GM19328 (cell line): ENCODE results near the gene MMAB.
"Not testable (repeated sequence)": the region's sequence is repeated elsewhere in the genome, so short reads cannot be mapped to it uniquely, and the experiment has no call there.

Experiments
- ATAC-seq: cut with Tn5 transposase; IDR thresholded peaks from one replicate; pipeline ENCODE4 v1.9.1; 2021; ENCODE audit warnings: mild to moderate bottlenecking, moderate library complexity; ENCODE audit not compliant: unreplicated experiment

The MMAB gene

DNA sequence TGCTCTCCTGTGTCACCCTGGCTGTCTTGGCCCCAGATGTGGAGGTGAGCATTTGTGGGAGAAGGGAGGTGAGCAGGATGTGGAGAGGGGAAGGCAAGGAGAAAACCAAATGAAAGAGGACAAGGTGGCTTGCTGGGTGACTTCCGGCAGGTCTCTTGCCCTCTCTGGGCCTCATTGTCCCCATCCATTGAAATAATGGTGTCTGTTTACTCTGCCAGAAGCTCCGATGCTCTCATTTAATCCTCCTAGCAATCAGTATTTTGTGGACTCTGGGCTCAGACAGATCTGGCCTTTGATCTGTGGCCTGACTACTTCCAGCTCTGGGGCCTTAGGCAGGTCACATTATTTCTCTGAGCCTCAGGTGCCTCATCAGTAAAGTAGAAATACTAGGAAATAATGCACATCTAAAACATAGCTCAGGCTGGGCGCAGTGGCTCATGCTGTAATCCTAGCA lies 30.9 kb upstream of the MMAB start:
- no peak for ATAC-seq

DNA sequence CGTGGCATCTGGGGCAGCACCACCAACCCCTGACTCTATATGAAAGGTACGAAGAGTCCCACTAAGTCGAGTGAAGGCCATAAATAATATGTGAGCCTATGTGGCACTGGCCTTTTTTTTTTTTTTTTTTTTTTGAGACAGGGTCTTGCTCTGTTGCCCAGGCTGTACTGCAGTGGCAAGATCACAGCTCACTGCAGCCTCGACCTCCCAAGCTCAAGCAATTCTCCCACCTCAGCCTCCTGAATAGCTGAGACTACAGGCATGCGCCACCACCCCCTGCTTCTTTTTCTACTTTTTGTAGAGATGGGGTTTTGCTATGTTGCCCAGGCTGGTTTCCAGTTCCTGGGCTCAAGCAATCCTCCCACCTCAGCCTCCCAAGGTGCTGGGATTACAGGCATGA lies 28.8 kb upstream of the MMAB start:
- not testable (repeated sequence) for ATAC-seq

DNA sequence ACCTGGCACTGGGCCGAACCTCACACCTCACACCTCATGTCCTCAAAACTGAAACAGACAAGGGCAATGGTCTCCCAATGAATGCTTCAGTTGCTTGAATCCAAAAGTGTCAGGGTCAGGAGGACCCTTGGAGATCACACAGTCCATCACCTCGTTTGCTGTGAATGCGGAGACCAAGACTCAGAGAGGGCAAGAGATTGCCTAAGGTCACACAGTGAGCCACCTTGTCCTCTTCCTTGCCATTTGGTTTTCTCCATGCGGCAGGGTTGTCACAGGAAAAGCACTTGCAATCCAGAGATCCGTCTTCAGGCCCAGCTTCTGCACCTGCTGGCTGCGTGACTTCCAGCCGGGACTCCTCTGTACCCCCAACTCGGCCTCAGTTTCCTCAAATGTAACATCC lies 28.3 kb upstream of the MMAB start:
- no peak for ATAC-seq

DNA sequence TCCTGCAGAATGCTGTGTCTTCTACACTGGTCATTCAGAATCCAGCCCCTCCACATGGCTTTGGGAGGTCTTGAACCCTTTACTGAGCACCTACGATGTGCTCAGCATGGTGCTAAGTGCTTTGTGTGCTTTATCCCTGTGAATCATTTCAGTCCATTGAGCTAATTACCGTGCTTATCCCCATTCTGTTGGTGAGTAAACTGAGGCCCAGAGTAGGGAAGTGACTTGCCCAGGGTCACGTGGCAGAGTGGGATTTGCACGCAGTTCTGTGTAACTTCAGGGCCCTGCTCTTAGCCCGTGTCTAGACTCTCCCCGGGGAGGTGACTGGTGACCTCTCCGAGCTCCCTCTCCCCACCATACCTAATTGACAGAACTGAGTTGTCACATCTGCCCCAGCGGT lies 27.7 kb upstream of the MMAB start:
- no peak for ATAC-seq

DNA sequence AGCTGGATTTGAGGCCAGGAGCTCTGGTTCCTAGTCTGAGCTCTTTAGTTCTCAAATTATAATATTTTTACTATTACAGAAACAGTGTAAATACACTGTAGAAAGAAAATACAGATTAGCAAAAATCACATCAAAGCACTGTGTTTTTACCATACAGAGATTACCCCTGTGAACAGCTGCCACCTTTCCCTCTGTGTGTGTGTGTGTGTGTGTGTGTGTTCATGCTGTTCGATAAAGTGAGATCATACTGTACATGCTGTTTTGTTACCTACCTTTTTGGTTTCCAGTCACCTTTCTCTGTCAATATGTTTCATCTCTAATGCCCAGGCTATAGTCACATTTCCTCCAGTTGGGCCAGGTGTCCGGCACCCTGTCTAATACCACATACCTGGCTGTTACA lies 27.2 kb upstream of the MMAB start:
- ATAC-seq, result no peak

DNA sequence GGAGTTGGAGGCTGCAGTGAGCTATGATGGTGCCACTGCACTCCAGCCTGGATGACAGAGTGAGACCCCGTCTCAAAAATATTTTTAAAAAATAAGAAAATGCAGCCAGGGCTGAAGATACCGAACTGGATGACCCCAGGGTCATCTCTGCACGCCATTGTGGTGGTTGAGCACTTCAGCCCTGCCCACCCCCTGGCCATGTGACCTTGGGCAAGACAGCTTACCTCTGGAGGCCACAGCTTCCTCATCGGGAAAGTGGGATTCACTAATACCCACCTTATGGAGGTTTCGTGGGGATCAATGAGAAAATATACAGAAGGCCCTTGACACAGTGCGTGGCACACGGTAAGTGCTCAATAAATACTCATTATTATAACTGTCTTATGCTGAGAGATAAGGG lies 25.8 kb upstream of the MMAB start:
- no peak for ATAC-seq

DNA sequence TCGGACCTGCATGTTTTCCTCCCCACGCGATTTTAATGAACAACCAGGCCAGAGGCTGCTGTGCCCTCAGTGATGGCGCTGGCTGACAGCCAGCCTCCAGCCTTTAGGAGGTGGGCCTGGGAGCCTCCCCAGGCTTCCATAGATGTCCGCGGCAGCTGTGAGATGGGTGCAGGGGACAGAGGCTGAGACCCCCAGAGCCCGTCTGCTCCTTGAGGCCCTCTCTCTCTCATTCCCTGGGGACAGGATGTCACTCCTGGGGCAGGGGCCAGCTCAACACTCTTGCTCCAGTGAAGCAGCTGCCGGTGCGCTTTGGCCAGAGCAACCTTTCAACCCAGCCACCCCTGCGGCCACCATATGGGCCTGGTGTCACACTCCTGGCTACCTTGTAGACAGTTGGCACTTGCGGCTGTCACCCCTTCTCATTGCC lies 25.1 kb upstream of the MMAB start:
- no peak for ATAC-seq

DNA sequence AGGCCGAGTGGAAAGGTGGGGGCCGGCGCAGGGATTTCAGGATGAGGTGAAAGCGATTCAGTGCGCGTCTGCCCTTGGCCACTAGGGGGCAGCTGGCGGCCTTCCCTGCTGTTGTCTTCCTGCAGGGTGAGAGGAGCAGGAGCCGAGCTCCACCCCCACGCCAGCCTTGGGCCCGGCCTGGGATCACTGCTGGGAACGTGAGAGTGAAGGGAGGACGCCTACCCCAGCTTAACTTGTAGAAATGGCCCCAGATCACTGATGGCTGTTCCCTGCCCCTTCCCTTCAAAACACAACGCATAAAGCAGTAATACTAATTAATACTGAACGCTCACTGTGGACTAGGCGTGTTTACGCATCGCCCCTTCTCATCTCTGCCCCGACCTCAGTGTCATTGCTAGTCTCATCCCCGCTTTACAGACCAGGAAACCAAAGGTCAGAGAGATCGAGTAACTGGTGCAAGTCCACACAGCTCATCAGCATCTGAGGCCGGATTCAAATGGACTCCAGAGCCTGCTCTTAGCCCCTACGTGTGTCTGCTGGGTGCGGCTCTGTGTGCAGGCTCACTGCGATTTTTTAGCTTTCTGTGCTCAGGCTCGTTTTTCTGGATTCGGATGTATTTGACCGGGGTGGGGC lies 24.6 kb upstream of the MMAB start:
- ATAC-seq, result no peak

DNA sequence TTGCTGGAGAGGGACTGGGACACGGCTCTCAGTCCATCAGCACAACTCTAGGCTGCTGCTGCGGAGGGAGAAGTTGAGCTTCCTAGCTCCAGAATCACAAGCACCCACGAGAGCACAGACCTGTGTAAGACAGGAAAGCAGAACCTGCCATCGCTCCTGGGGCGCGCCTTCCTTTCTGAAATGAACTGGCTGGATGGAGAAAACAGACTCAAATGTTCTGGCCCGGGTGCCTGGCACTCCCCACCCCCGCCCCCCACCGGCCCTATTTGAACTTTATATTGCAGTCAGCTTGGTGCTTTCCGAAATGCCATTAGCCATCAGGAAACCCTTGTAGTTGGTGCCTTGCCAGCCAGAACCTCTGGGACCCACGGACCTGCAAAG lies 24.1 kb upstream of the MMAB start:
- no peak for ATAC-seq

DNA sequence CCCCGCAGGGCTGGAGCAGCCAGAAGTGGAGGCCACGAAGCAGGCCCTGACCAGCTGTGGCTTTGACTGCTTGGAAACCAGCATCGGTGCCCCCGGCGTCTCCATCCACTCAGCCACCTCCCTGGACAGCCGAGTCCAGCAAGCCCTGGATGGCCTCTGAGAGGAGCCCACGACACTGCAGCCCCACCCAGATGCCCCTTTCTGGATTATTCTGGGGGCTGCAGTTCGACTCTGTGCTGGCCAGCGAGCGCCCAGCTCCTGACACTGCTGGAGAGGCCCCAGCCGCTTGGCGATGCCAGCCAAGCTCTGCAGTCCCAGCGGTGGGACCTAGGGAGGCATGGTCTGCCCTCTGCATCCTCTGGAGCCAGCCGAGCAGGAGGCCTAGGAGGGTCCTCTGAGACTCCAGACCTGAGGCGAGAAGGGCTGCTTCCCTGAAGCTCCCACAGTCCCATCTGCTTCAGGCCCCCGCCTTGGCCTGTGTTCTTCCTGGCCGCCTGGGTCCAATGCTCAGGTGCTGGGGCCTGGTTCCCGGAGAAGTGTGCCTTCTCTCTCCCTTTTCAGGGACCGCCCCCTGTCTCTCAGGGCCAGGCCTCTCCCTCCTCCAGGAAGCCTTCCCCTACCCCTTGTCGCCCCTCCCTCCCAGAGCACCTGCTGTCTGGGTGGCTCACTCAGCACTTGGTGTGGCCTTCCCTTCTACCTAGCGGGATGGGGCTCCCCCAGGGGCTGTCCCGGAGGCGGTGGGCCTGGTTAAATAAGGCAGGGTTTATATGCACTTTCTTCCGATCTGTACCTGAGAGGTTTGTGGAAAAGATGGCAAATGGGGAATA lies 23.3 kb upstream of the MMAB start:
- ATAC-seq, result no peak

DNA sequence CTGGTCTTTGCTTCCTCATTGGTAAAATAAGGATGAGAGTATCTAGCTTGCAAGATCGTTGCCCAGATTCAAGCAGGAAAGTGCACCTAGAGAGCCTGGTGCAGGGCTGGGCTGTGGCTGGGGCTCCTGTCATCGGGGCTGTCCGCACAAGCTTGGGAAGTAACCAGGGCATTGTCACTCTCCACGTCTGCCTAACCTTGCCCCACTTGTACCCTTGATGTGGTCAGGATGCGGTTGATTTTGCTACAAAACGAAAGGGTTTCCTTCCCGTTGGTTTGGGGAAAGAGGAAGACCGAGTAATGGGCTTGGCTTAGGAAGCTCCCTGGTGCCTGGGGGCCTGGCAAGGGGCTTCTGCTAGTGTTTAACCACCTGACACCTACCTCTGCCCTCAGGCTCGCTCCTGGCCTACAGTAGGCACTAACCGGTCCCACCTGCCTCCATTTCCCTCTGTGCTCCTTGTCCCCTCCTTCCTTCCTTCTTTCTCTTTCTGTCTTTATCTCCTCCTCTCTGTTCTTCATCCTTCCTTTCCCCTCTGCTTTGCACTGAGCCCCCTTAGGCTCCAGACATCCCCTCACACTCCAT lies 22.1 kb upstream of the MMAB start:
- ATAC-seq, result no peak

DNA sequence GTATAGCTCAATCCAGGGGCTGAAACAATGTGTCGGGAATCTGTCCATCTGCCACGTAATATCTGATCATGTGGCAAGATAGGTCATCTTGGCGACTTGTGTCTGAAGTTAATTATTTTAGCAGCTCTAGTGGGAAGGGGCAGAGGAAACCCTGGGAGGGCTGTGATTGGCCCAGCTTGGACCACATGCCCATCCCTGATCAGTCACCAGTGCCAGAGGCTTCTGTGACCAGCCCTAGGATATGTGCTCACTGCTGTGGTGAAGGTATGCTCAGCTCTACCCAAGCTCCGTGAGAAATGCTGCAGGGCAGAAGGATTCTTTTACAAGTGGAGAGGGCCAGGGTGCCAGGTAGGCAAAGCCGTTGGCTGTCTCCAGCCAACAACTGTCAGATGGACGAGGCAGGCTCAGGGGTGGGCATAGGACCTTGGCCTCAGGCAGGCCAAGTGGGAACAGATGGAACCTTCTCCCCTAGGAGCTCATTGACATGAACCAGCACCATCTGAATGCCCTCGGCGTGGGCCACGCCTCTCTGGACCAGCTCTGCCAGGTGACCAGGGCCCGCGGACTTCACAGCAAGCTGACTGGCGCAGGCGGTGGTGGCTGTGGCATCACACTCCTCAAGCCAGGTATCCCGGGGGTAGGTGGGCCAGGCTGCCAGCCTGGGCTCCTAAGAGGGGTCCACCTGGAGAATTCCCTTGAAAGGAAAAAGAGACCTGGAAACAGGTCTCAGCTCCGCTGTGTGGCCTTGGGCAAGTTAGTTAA lies 21.4 kb upstream of the MMAB start:
- ATAC-seq, result no peak

DNA sequence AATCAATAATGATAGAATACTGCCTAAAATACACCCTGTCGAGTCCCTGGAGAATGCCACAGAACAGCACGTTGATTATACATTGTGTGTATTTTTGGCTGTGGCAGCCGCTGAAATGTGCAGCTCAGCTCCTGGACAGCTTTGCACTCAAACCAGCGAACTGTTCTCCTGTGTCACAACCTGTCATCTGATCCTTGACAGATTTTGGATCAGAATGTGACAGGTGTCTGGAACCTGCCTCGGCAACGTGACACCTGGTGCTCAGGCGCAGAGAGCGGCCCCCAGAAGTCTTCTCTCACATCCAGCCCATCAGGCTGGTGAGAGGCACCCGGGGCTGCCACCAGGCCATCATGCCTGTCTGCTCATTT lies 19.6 kb upstream of the MMAB start:
- ATAC-seq, result no peak

DNA sequence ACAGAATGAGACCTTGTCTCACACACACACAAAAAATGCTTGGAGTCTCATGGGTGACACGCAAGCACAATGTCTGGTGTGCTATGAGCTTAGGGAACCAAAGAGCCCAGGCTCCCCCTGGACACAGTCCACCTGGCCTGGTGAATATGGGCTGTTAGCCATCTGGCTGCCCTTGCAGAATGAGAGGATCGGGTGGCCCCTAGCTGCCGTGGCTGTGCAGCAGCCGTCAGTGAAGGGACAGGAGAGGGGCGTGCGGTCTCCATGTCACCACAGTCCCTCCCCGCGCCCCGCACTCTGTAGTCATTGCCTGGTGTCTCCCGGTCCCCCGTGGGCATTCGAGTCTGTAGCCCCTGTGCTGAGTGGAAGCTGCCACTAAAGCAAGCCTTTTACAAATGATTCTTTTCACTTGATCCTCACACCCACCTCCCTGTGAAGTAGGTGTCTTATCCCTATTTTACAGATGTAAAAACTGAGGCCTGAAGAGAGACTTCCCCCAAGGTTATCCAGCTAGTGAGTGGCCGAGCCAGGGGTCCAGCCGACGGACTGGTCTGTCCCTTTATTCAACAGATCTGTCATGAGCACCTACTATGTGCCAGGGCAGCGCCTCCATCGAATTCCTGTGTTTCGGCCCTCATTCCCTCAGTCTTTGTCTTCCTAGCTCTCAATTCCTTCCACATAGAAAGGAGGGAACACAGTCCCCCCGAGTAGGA lies 19.0 kb upstream of the MMAB start:
- ATAC-seq, result no peak

DNA sequence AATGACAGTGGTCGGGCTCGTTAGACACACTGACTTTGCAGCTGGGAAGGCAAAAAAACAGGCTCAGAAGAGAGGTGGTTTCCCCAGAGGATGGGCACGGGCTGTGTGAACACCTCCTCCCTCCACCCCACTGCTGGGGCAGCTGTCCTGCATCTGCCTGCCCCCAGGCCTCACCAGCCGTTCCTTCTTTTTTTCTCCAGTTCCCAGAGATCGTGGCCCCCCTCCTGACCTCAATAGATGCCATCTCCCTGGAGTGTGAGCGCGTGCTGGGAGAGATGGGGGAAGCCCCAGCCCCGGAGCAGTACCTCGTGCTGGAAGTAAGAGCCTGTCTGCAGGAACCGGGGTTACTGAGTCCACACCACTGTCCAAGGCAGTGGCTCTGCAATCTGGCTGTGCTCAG lies 17.7 kb upstream of the MMAB start:
- no peak for ATAC-seq

DNA sequence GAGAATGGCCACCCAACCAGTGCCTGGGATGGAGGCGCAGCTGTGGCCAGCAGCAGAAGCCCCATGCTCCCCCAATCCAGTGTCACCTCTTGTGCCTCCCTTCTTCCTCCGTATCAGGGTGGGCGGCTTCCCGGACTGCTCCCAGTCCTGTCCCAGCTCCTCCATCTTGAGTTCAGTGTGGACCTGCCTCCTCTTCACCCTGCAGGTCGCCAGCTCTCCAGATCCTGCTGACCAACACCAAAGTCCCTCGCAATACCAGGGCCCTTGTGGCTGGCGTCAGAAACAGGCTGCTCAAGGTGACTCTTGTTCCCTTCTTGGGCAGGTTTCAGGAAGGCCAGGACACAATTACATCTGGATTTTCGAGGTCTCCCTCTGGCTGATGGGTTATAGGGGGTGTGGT lies 17.3 kb upstream of the MMAB start:
- no peak for ATAC-seq

DNA sequence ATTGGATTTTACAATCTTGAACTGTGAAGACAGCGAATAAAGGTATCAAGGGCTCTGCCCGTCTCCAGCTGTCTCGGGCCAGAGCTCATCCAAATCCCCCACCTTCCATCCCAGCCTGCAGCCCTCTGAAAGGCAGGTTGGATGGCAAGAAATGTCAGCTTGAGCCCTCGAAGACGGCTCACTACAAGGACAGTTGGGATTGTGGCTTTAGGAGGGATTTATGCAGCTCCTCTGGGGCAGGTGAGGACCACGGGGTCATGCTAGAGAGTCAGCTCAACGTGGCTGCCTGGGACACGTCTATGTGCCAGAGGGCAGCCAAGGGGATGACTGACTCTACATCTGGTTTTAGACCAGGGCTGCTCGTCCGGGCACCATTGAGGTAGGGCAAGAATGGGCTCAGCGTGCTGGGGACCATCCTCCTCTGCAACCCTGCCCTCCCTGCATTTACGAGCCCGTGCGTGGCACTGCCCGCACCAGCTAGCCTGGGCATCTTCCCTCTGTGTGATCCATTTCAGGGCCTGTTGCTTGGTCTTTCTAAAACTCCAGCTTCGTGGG lies 16.5 kb upstream of the MMAB start:
- ATAC-seq, result no peak

DNA sequence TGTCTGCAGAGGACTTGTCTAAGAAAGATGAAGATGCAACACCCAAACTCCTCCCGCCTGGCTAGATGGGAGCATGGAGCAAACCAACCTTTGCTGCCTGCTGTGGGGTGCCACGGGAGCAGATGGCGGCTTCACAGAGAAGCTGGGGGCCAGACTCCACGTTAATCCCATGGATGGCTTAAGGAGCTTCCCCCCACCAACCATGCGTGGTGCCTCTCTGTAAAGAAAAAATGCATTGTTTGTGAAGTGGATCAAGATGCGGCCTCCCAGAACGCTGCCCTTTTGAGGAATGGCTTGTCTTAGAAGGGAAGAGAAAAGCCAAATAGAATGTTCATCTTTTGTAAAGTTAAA lies 15.9 kb upstream of the MMAB start:
- ATAC-seq, result no peak

DNA sequence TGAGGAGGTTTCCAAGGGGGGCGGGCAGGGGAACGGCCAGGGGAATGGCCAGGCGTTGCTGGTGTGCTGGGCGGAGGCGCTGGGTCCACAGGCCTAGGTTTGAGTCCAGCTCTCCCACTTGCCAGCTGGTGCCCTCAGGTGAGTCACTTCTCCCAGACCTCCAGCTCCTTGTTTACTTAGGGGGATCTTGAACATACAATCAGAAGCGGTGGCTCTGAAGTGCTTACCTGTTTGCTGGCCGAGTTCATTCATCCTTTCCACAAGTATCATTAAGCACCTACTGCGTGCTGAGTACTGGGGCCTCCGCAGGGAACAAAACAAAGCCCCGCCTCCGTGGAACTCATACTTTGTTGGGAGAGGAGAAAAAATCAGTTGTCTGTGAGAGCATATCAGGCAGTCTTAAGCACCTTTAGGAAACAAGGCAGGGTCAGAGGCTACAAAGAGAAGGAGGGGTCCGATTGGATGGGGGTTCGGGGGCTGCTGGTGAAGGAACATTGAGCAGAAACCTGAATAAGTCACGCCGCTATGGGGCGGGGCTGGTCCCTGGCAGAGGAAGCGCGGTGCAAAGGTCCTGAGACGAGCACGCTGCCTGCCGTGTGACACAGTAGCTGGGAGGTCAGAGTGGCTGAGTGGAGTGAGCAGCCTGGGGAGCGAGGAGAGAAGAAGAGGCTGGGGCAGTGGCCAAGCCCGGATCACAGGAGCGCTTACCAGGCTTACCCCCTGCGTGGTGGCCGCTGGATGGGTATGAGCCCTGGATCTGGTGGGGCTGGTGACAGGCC lies 15.3 kb upstream of the MMAB start:
- no peak for ATAC-seq

DNA sequence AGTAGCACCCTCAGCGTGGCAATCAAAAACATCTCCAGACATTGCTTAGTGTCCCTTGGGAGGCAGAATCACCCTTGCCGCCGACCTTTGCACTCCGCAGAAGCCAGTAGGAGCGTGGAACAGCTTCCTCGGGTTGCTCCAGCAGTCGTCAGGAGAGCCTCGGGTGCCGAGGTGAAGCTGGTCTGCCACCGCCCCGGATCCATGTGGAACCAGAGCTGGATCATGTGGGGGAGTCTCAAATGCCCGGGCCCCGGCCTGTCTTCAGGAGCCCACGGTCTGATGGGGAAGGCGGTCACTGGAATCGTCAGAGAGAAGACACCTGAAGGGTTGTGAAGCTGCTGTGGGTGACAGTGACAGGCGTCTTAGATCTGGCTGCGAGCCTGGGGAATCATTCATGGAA lies 14.6 kb upstream of the MMAB start:
- ATAC-seq, result no peak
